ENCODE data around the gene NAP1L4.

The NAP1L4 gene

GRCh38 chr11:2975594-2975993 lies 16.5 kb downstream of the NAP1L4 start:
- Histone ChIP-seq H3K27me3 (no peaks in the 10 kb centered on the region), H3K36me3 (peaks cover 61 to 86% (median 85%) of the 10 kb centered on the region in 3 donors), H3K27ac (no peak overlapping the region), H3K9me3 (no peaks in the 10 kb centered on the region), H3K4me3 (no peak overlapping the region), H3K4me1 (peaks cover 0 to 4% (median 0%) of the 10 kb centered on the region in 4 donors)
- intact Hi-C loops (cut with DNase I; ENCODE audit: low total_unique reads) = no loop called here
- peak; percentile 7 to 10 for TF ChIP-seq CTCF (IDR thresholded peaks at IDR 0.05)
- DNase-seq = no peak

GRCh38 chr11:2974272-2974671 lies 17.9 kb downstream of the NAP1L4 start:
- peaks cover 0 to 4% (median 0%) of the 10 kb centered on the region in 4 donors for H3K4me1 ChIP-seq
- no peaks in the 10 kb centered on the region for H3K9me3 ChIP-seq
- intact Hi-C loops (cut with DNase I; ENCODE audit: low total_unique reads) = no loop called here
- no peak for TF ChIP-seq CTCF (IDR thresholded peaks at IDR 0.05)
- H3K27me3 ChIP-seq = no peaks in the 10 kb centered on the region
- H3K4me3 ChIP-seq = no peak overlapping the region
- peaks cover 74 to 97% (median 96%) of the 10 kb centered on the region in 3 donors for H3K36me3 ChIP-seq
- H3K27ac ChIP-seq = no peak overlapping the region
- DNase-seq = no peak

- Histone ChIP-seq H3K27ac (no peak overlapping the region), H3K36me3 (peaks cover 89 to 99% (median 99%) of the 10 kb centered on the region in 3 donors), H3K27me3 (no peaks in the 10 kb centered on the region), H3K4me3 (no peak overlapping the region), H3K4me1 (no peaks in the 10 kb centered on the region), H3K9me3 (no peaks in the 10 kb centered on the region)
- DNase-seq = no peak
- TF ChIP-seq CTCF (IDR thresholded peaks at IDR 0.05) = no peak
- intact Hi-C loops (cut with DNase I; ENCODE audit: low total_unique reads) = no loop called here
Measured at GRCh38 chr11:2968341-2968900, 23.7 kb downstream of the NAP1L4 start.

- no peaks in the 10 kb centered on the region for H3K9me3 ChIP-seq
- H3K27me3 ChIP-seq = no peaks in the 10 kb centered on the region
- intact Hi-C loops (cut with DNase I; ENCODE audit: low total_unique reads) = no loop called here
Measured at GRCh38 chr11:2964782-2965181, 27.3 kb downstream of the NAP1L4 start.

GRCh38 chr11:2963761-2964160 lies 28.4 kb downstream of the NAP1L4 start:
- peaks cover 67 to 93% (median 73%) of the 10 kb centered on the region in 3 donors for H3K36me3 ChIP-seq
- intact Hi-C loops (cut with DNase I; ENCODE audit: low total_unique reads) = no loop called here
- TF ChIP-seq CTCF (IDR thresholded peaks at IDR 0.05) = no peak

More at GRCh38 chr11:2964782-2965181, 27.3 kb downstream of the NAP1L4 start:
- no peak for DNase-seq
- H3K4me3 ChIP-seq = no peak overlapping the region
- no peak overlapping the region for H3K27ac ChIP-seq
- H3K36me3 ChIP-seq = peaks cover 69 to 93% (median 82%) of the 10 kb centered on the region in 3 donors
- no peak for TF ChIP-seq CTCF (IDR thresholded peaks at IDR 0.05)
- H3K4me1 ChIP-seq = no peaks in the 10 kb centered on the region

More at GRCh38 chr11:2963761-2964160, 28.4 kb downstream of the NAP1L4 start:
- no peaks in the 10 kb centered on the region for H3K27me3 ChIP-seq
- H3K4me3 ChIP-seq = no peak overlapping the region
- no peak for DNase-seq
- no peaks in the 10 kb centered on the region for H3K9me3 ChIP-seq
- H3K4me1 ChIP-seq = no peaks in the 10 kb centered on the region
- H3K27ac ChIP-seq = no peak overlapping the region

All from tibial artery (tissue), 4 donors.